MM.1S (cell line): ENCODE measurements around the gene DSN1.

Source experiments
- DNase-seq: peaks from one replicate; pipeline ENCODE4 v3.0.0-alpha.2; 2015
- H2AFZ ChIP-seq: fragments of 300-600 bp; sonication (generic); 2 replicates; pipeline ENCODE4 v1.6.0; 2016; ENCODE audit warnings: antibody characterized with exemption, low read length
- H3F3A ChIP-seq: fragments of 300-600 bp; sonication (generic); 2 replicates; pipeline ENCODE4 v1.6.1; 2016; ENCODE audit warnings: mild to moderate bottlenecking, antibody characterized with exemption, low read length, moderate library complexity, mixed read lengths; ENCODE audit not compliant: insufficient read depth
- H3K27ac ChIP-seq: fragments of 300-600 bp; sonication (generic); 2 replicates; pipeline ENCODE4 v1.5.1; 2016; ENCODE audit warnings: mild to moderate bottlenecking, low read length
- H3K27me3 ChIP-seq: fragments of 300-600 bp; sonication (generic); replicated peaks from 2 replicates; pipeline ENCODE4 v1.6.0; 2016; ENCODE audit warnings: low read length; ENCODE audit not compliant: insufficient read depth
- H3K36me3 ChIP-seq: fragments of 300-600 bp; sonication (generic); replicated peaks from 2 replicates; pipeline ENCODE4 v1.6.1; 2016; ENCODE audit warnings: mild to moderate bottlenecking, low read length, mixed read lengths; ENCODE audit not compliant: insufficient read depth
- H3K4me1 ChIP-seq: fragments of 300-600 bp; sonication (generic); 2 replicates; pipeline ENCODE4 v1.6.1; 2016; ENCODE audit warnings: low read length, mixed read lengths
- H3K4me2 ChIP-seq: fragments of 300-600 bp; sonication (generic); 2 replicates; pipeline ENCODE4 v1.6.0; 2016; ENCODE audit warnings: low read depth, low read length
- H3K4me3 ChIP-seq: fragments of 300-600 bp; sonication (generic); 2 replicates; pipeline ENCODE4 v1.5.1; 2016; ENCODE audit warnings: low read length, mixed read lengths
- H3K79me2 ChIP-seq: fragments of 300-600 bp; sonication (generic); 2 replicates; pipeline ENCODE4 v1.6.1; 2016; ENCODE audit warnings: mixed run types, low read length, mixed read lengths
- H3K9ac ChIP-seq: fragments of 300-600 bp; sonication (generic); 2 replicates; pipeline ENCODE4 v1.6.1; 2016; ENCODE audit warnings: low read length, mixed read lengths
- H3K9me2 ChIP-seq: fragments of 300-600 bp; sonication (generic); replicated peaks from 2 replicates; pipeline ENCODE4 v1.6.1; 2016; ENCODE audit warnings: mild to moderate bottlenecking, low read length, mixed read lengths; ENCODE audit not compliant: insufficient read depth
- H3K9me3 ChIP-seq: fragments of 300-600 bp; sonication (generic); replicated peaks from 2 replicates; pipeline ENCODE4 v1.6.1; 2016; ENCODE audit warnings: mild to moderate bottlenecking, low read length, mixed read lengths; ENCODE audit not compliant: insufficient read depth
- H4K20me1 ChIP-seq: fragments of 300-600 bp; sonication (generic); 2 replicates; pipeline ENCODE4 v1.6.1; 2016; ENCODE audit warnings: mild to moderate bottlenecking, low read length, moderate library complexity, mixed read lengths; ENCODE audit not compliant: insufficient read depth
- EZH2 ChIP-seq: fragments of 300-600 bp; sonication (generic); optimal IDR thresholded peaks from 2 replicates; pipeline ENCODE3; 2017; ENCODE audit warnings: low read depth, mild to moderate bottlenecking, antibody characterized with exemption, low read length, mixed read lengths
- EZH2phosphoT487 ChIP-seq: fragments of 300-600 bp; sonication (generic); IDR thresholded peaks from 2 replicates; pipeline ENCODE4 v1.6.1; 2018; ENCODE audit warnings: antibody characterized with exemption, low read length
- TF ChIP-seq, protein P1 (sequence below): fragments of 300-600 bp; sonication (generic); IDR thresholded peaks from 2 replicates; pipeline ENCODE4 v1.5.1; 2016; ENCODE audit warnings: antibody characterized with exemption, low read length, mixed read lengths

DSN1 gene

DNA sequence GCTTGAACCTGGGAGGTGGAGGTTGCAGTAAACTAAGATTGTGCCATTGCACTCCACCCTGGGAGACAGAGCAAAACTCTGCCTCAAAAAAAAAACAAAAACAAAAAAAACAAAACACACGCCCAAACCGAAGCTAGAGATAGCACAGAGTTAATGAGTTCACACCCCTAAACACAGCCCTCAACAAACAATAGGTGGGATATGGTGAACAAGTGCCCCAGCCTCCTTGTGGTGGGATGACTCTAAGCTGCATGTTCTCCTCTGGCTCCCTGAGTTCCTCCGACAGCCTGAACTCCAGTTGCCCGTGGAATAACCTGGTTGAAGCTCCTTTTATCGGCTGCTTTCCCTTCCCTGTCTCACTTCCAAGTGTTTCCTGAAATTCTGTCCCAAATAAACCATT, 22.1 kb upstream of the DSN1 start:
- H3K4me2 ChIP-seq, result no peak overlapping the region
- H3K36me3 ChIP-seq, result no peaks in the 10 kb centered on the region

DNA sequence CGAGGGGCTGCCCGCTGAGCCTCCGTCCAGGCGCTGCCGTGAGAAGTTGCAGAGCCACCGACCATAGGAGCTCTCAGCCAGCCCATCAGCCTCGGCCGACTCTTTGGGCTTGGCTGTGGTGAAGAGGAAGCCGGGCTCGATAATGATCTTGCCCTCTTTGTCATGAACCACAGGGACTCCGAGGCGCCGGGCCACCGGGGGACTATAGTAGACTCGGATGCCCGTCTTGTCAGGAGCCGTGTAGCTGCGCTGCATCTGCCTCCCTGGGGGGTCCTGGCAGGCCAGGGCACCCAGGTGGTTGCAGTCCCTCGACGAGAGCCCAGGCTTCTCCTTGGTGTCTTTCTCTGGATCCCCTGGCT, 20.5 kb upstream of the DSN1 start:
- Histone ChIP-seq H4K20me1 (no peaks in the 10 kb centered on the region), H3K79me2 (no peaks in the 10 kb centered on the region), H3K27me3 (no peaks in the 10 kb centered on the region), H3K4me1 (no peaks in the 10 kb centered on the region), H3K36me3 (no peaks in the 10 kb centered on the region), H3K9ac (no peak overlapping the region), H3K9me3 (no peaks in the 10 kb centered on the region), H3F3A (no peaks in the 10 kb centered on the region), H2AFZ (no peak overlapping the region), H3K4me2 (no peak overlapping the region), H3K27ac (no peak overlapping the region), H3K9me2 (no peaks in the 10 kb centered on the region), H3K4me3 (no peak overlapping the region)
- DNase-seq, result no peak
- TF ChIP-seq, protein P1, sequence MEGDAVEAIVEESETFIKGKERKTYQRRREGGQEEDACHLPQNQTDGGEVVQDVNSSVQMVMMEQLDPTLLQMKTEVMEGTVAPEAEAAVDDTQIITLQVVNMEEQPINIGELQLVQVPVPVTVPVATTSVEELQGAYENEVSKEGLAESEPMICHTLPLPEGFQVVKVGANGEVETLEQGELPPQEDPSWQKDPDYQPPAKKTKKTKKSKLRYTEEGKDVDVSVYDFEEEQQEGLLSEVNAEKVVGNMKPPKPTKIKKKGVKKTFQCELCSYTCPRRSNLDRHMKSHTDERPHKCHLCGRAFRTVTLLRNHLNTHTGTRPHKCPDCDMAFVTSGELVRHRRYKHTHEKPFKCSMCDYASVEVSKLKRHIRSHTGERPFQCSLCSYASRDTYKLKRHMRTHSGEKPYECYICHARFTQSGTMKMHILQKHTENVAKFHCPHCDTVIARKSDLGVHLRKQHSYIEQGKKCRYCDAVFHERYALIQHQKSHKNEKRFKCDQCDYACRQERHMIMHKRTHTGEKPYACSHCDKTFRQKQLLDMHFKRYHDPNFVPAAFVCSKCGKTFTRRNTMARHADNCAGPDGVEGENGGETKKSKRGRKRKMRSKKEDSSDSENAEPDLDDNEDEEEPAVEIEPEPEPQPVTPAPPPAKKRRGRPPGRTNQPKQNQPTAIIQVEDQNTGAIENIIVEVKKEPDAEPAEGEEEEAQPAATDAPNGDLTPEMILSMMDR, result no peak
- no peak for TF ChIP-seq EZH2
- TF ChIP-seq EZH2phosphoT487, result no peak

More for the DNA sequence above, 22.1 kb upstream of the DSN1 start:
- Histone ChIP-seq H4K20me1 (no peaks in the 10 kb centered on the region), H3K27ac (no peak overlapping the region), H3K4me3 (no peak overlapping the region), H3F3A (no peaks in the 10 kb centered on the region), H2AFZ (no peak overlapping the region), H3K9me2 (no peaks in the 10 kb centered on the region), H3K9me3 (no peaks in the 10 kb centered on the region), H3K4me1 (no peaks in the 10 kb centered on the region), H3K79me2 (no peaks in the 10 kb centered on the region), H3K9ac (no peak overlapping the region), H3K27me3 (no peaks in the 10 kb centered on the region)
- no peak for TF ChIP-seq EZH2
- TF ChIP-seq, protein P1, result no peak
- TF ChIP-seq EZH2phosphoT487, result no peak
- no peak for DNase-seq

DNA sequence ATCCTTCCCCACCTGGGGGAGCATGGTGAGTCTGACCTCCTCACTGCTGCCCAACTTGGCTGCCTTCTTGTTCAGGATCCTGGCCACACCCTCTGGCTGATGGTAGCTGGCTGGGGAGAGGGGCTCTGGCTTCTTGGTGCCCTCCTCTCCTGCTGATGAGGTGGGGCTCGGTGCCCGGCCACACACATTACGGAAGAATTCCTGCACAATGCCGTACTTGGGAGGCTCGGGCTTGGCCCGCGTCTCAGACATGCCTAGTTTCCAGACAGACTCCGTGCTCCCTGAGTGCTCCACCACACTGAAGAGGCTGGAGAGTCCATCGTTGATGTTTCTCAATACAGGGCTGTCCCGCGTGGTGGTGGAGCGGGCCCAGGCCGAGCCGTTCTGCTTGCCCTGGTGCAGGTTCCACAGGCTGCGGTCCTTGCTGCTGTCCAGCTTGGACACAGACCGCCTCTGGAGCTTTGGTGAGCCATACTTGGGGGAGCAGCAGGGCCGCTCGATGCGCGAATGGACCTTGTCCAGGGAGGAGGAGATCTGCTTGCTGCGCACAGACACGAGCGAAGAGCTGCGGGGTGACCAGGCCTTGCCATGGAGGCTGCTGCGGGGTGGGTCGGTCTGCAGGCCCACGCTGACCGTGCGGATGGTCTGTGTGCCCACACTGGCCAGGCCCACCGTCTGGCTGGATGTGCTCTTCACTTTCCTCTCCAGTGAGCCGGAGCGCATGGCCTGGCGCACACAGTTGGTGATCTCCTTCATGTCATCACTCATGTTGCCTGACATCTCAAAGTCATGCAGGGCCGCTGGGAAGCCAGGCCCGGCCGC, 19.9 kb upstream of the DSN1 start:
- H3K79me2 ChIP-seq, result no peaks in the 10 kb centered on the region
- no peaks in the 10 kb centered on the region for H4K20me1 ChIP-seq
- no peaks in the 10 kb centered on the region for H3K9me3 ChIP-seq
- H3K4me1 ChIP-seq, result no peaks in the 10 kb centered on the region
- H3F3A ChIP-seq, result no peaks in the 10 kb centered on the region
- H3K36me3 ChIP-seq, result no peaks in the 10 kb centered on the region
- no peak overlapping the region for H3K4me2 ChIP-seq
- H3K27ac ChIP-seq, result no peak overlapping the region
- no peaks in the 10 kb centered on the region for H3K27me3 ChIP-seq
- no peaks in the 10 kb centered on the region for H3K9me2 ChIP-seq
- no peak overlapping the region for H3K9ac ChIP-seq
- no peak overlapping the region for H3K4me3 ChIP-seq
- H2AFZ ChIP-seq, result no peak overlapping the region
- DNase-seq, result no peak
- no peak for TF ChIP-seq EZH2phosphoT487
- TF ChIP-seq EZH2, result no peak
- TF ChIP-seq, protein P1, result no peak
